Panc1 (cell line): ENCODE measurements around the gene SPTLC2. TPM values are rescaled to one million over a fixed set of nuclear protein-coding genes. Genes with fewer than 3 reads are reported as not detected.

ENCODE experiments used
- ATAC-seq: fragments of 200-7000 bp; cut with Tn5 transposase; 2 replicates; pipeline ENCODE4 v1.9.1; 2020; ENCODE audit warnings: mild to moderate bottlenecking, moderate library complexity
- BruUV-seq: library from RNA; stranded (reverse); fragments of 400-500 nt; replicated peaks from 2 replicates; lab custom pipeline; 2021; lab: Mats Ljungman, UMichigan
- CTCF ChIA-PET: fragments of 300-600 bp; sonication (Branson Sonifier 250); formaldehyde crosslinking; loops from one replicate; lab custom pipeline; 2022; ENCODE audit warnings: antibody characterized with exemption; lab: Charles Lee
- POLR2A ChIA-PET: fragments of 300-600 bp; sonication (Branson Sonifier 250); formaldehyde crosslinking; loops from one replicate; lab custom pipeline; 2022; ENCODE audit warnings: antibody characterized with exemption; lab: Charles Lee
- DNase-seq: peaks from one replicate; pipeline ENCODE4 v3.0.0-alpha.2; 2010; ENCODE audit warnings: low read depth, low spot score
- H3K27ac ChIP-seq: 2 replicates; pipeline ENCODE4 v1.5.1; 2011; ENCODE audit warnings: mild to moderate bottlenecking, low read length, inconsistent platforms
- H3K27me3 ChIP-seq: fragments of 200-500 bp; sonication (Bioruptor generic); 2 replicates; pipeline ENCODE4 v1.6.0; 2014; ENCODE audit warnings: low read length, inconsistent platforms; ENCODE audit not compliant: control insufficient read depth, insufficient read depth
- H3K36me3 ChIP-seq: fragments of 200-500 bp; sonication (Bioruptor generic); 2 replicates; pipeline ENCODE4 v1.5.1; 2014; ENCODE audit warnings: inconsistent platforms, mild to moderate bottlenecking, low read length, moderate library complexity; ENCODE audit not compliant: control insufficient read depth, insufficient read depth
- H3K4me1 ChIP-seq: 2 replicates; pipeline ENCODE4 v1.5.1; 2011; ENCODE audit warnings: inconsistent platforms, mild to moderate bottlenecking, low read length, moderate library complexity; ENCODE audit not compliant: control insufficient read depth, insufficient read depth
- H3K4me3 ChIP-seq, 2 experiments: 2 replicates each; pipeline ENCODE4 v1.5.1; 2011 to 2012; ENCODE audit warnings: low read depth in 2 of 2, low read length in 2 of 2, mild to moderate bottlenecking in 2 of 2, inconsistent platforms in 1 of 2, moderate library complexity in 1 of 2
- H3K9me3 ChIP-seq: fragments of 200-500 bp; sonication (Bioruptor generic); 2 replicates; pipeline ENCODE4 v1.5.1; 2014; ENCODE audit warnings: low read depth, mild to moderate bottlenecking, inconsistent platforms, low read length, moderate library complexity; ENCODE audit not compliant: control insufficient read depth, insufficient read depth
- POLR2AphosphoS5 ChIP-seq: IDR thresholded peaks from 2 replicates; pipeline ENCODE4 v1.6.1; 2012; ENCODE audit warnings: mild to moderate bottlenecking, low read depth, low read length, moderate library complexity
- SIN3A ChIP-seq: IDR thresholded peaks from 2 replicates; pipeline ENCODE4 v1.6.1; 2012; ENCODE audit warnings: low read depth, mild to moderate bottlenecking, low read length, moderate library complexity, borderline replicate concordance; ENCODE audit not compliant: insufficient read depth
- TCF7L2 ChIP-seq: IDR thresholded peaks from 2 replicates; pipeline ENCODE4 v1.6.1; 2011; ENCODE audit warnings: mild to moderate bottlenecking, low read depth, low read length, inconsistent platforms
- in situ Hi-C: cut with HindIII; loops from 2 replicates; pipeline ENCODE4 v1.10.0; 2016; ENCODE audit warnings: low sequenced_read_pairs, low pct_unique_long_range_greater_than_20kb
- intact Hi-C: fragments of 100-400 bp; cut with micrococcal nuclease; formaldehyde crosslinking; loops from one replicate; pipeline ENCODE4 v1.10.0; 2022; ENCODE audit not compliant: unreplicated experiment
- total RNA-seq: library from RNA; stranded (reverse); gene quantifications from one replicate; pipeline ENCODE4 v1.2.1, GENCODE V29; 2021; ENCODE audit not compliant: unreplicated experiment
- TF ChIP-seq, protein P1 (sequence below): fragments of 450-650 bp; IDR thresholded peaks from 2 replicates; pipeline ENCODE4 v1.5.1; 2017; ENCODE audit warnings: mild to moderate bottlenecking
- TF ChIP-seq, protein P2 (sequence below), 2 experiments: IDR thresholded peaks; 2 replicates each; pipeline ENCODE4 v1.6.1; 2011 to 2012; ENCODE audit warnings: low read depth in 2 of 2, control low read depth in 1 of 2, low read length in 1 of 2, mild to moderate bottlenecking in 1 of 2, moderate library complexity in 1 of 2; ENCODE audit not compliant: insufficient read depth in 1 of 2

SPTLC2 gene
- total RNA-seq, 1 experiment from 2014 or later = 21.0 TPM

DNA sequence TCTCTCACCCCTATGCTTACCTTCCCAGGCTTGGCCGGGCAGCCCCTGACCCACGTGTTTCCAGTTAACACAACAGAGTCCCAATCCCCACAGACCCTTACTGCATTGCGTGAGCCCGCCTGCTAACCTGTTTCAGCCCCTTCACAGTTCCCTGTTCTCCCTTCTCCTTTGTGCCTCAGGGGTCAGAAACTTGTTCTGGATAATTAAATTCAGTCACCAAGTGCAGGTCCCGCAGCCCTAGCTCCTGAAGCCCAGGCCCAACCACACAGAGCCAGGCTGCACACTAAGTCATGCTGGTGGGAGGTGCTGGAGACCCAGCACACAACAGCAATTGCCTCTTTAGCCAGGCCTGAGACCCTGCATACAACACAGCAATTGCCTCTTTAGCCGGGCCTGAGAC, 127.4 kb downstream of the SPTLC2 start:
- no TSS peak for BruUV-seq
- intact Hi-C loops (no loop called here), in situ Hi-C loops (no loop called here)
- POLR2A ChIA-PET = no interaction called here
- Histone ChIP-seq H3K27ac (no peak overlapping the region), H3K27me3 (no peaks in the 10 kb centered on the region), H3K4me1 (no peaks in the 10 kb centered on the region), H3K9me3 (no peaks in the 10 kb centered on the region), H3K36me3 (no peaks in the 10 kb centered on the region), H3K4me3 (no peak overlapping the region)
- ATAC-seq (no peak), DNase-seq (no peak)
- CTCF ChIA-PET = no interaction called here
- TF ChIP-seq, protein P1, sequence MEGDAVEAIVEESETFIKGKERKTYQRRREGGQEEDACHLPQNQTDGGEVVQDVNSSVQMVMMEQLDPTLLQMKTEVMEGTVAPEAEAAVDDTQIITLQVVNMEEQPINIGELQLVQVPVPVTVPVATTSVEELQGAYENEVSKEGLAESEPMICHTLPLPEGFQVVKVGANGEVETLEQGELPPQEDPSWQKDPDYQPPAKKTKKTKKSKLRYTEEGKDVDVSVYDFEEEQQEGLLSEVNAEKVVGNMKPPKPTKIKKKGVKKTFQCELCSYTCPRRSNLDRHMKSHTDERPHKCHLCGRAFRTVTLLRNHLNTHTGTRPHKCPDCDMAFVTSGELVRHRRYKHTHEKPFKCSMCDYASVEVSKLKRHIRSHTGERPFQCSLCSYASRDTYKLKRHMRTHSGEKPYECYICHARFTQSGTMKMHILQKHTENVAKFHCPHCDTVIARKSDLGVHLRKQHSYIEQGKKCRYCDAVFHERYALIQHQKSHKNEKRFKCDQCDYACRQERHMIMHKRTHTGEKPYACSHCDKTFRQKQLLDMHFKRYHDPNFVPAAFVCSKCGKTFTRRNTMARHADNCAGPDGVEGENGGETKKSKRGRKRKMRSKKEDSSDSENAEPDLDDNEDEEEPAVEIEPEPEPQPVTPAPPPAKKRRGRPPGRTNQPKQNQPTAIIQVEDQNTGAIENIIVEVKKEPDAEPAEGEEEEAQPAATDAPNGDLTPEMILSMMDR = no peak
- TF ChIP-seq SIN3A (no peak), POLR2AphosphoS5 (no peak)

DNA sequence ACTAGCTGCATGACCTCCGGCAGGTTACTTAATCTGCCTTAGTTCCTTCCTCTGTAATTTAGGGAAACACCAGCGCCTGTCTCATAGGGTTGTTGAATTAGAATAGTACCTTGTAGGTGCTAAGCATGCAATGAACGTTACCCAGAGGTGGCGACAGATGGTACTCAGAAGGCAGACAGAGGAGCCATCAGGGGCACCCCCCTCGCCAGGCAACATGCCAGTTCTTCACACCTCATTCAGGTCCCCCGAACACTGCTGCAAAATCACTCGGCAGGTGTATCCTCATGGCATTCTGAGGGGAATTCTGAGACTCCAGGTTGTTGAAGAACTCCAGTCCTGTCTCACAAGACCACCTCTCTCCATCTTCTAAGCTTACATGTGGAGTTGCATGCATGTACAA, 127.9 kb downstream of the SPTLC2 start:
- ChIA-PET CTCF (no interaction called here), POLR2A (no interaction called here)
- no TSS peak for BruUV-seq
- in situ Hi-C loops = no loop called here
- H3K4me1 ChIP-seq = no peaks in the 10 kb centered on the region
- ATAC-seq = no peak
- intact Hi-C loops = no loop called here
- no peak overlapping the region for H3K4me3 ChIP-seq
- DNase-seq = no peak
- H3K9me3 ChIP-seq = no peaks in the 10 kb centered on the region
- TF ChIP-seq TCF7L2 (no peak), POLR2AphosphoS5 (no peak)
- H3K27me3 ChIP-seq = no peaks in the 10 kb centered on the region
- H3K36me3 ChIP-seq = no peaks in the 10 kb centered on the region
- no peak overlapping the region for H3K27ac ChIP-seq

DNA sequence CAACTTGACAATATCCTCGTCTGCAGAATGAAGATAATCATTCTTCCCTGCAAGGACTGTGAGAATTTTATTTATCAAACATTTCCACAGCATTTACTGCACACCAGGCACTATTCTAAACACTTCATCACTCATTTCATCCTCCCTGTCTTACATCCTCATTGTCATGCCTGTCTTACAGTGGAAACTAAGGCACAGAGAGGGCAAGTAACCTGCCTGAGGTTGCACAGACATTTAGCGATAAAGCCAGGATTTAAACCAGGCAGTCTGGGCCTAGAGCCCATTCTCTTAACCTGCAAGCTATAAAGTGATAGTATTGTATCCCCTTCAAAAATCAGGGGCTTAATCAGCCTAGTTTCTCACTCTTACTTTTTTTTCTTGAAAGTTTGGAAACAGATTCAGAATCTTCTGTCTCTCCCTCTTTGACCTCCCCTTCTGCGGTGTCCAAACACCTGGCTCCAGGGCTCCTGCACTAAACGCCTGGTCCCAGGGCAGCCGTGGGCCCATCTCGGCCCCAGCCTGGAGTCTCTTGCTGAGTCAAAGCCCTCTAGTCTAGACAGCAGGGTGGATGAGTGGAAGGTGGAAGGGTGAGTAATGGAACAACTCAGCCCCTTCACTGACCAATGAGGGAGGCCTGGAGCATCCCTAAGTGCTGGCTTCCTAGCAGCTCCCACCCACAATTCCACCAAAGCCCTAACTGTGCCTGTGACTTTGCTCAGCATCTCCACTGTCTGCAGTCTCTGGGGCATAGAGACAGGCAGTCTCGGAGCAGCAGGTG, 130.3 kb downstream of the SPTLC2 start:
- CTCF ChIA-PET = no interaction called here
- Histone ChIP-seq H3K4me3 (no peak overlapping the region), H3K27ac (no peak overlapping the region), H3K36me3 (no peaks in the 10 kb centered on the region), H3K4me1 (no peaks in the 10 kb centered on the region), H3K27me3 (no peaks in the 10 kb centered on the region), H3K9me3 (no peaks in the 10 kb centered on the region)
- TF ChIP-seq, protein P2, sequence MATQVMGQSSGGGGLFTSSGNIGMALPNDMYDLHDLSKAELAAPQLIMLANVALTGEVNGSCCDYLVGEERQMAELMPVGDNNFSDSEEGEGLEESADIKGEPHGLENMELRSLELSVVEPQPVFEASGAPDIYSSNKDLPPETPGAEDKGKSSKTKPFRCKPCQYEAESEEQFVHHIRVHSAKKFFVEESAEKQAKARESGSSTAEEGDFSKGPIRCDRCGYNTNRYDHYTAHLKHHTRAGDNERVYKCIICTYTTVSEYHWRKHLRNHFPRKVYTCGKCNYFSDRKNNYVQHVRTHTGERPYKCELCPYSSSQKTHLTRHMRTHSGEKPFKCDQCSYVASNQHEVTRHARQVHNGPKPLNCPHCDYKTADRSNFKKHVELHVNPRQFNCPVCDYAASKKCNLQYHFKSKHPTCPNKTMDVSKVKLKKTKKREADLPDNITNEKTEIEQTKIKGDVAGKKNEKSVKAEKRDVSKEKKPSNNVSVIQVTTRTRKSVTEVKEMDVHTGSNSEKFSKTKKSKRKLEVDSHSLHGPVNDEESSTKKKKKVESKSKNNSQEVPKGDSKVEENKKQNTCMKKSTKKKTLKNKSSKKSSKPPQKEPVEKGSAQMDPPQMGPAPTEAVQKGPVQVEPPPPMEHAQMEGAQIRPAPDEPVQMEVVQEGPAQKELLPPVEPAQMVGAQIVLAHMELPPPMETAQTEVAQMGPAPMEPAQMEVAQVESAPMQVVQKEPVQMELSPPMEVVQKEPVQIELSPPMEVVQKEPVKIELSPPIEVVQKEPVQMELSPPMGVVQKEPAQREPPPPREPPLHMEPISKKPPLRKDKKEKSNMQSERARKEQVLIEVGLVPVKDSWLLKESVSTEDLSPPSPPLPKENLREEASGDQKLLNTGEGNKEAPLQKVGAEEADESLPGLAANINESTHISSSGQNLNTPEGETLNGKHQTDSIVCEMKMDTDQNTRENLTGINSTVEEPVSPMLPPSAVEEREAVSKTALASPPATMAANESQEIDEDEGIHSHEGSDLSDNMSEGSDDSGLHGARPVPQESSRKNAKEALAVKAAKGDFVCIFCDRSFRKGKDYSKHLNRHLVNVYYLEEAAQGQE (IDR thresholded peaks at IDR 0.05; ENCODE audit: insufficient read depth in 1 of 2, low read depth in 2 of 2, low read length in 1 of 2) = no peak
- TF ChIP-seq POLR2AphosphoS5 (no peak), TCF7L2 (no peak), SIN3A (no peak)
- TF ChIP-seq, protein P1 = no peak
- ATAC-seq = no peak
- intact Hi-C loops = no loop called here
- POLR2A ChIA-PET = no interaction called here
- BruUV-seq = no TSS peak
- in situ Hi-C loops = no loop called here
- no peak for DNase-seq
